Mesendoderm (in vitro differentiated cells): ENCODE results near the gene ACR.
"Not testable (repeated sequence)": the region's sequence is repeated elsewhere in the genome, so short reads cannot be mapped to it uniquely, and the experiment has no call there.

Experiments
- DNase-seq: peaks from one replicate; pipeline ENCODE4 v3.0.0; 2013
- H2AK5ac ChIP-seq: 2 replicates; pipeline ENCODE4 v1.6.1; 2013; ENCODE audit warnings: low read length, inconsistent platforms
- H2BK120ac ChIP-seq: 2 replicates; pipeline ENCODE4 v1.6.1; 2013; ENCODE audit warnings: low read depth, mild to moderate bottlenecking, low read length, moderate library complexity, mixed read lengths
- H2BK15ac ChIP-seq: replicated peaks from 2 replicates; pipeline ENCODE4 v1.6.1; 2013; ENCODE audit warnings: low read depth, mild to moderate bottlenecking, moderate library complexity
- H2BK5ac ChIP-seq: 2 replicates; pipeline ENCODE4 v1.6.1; 2013; ENCODE audit warnings: low read length, inconsistent platforms
- H3K18ac ChIP-seq: 2 replicates; pipeline ENCODE4 v1.6.1; 2013; ENCODE audit warnings: mild to moderate bottlenecking, low read length, mixed read lengths
- H3K23ac ChIP-seq: one replicate; pipeline ENCODE4 v1.6.1; 2013; ENCODE audit warnings: low read length
- H3K27ac ChIP-seq: 2 replicates; pipeline ENCODE4 v1.5.1; 2013; ENCODE audit warnings: low read depth, mild to moderate bottlenecking, inconsistent platforms, low read length, moderate library complexity
- H3K27me3 ChIP-seq: 2 replicates; pipeline ENCODE4 v1.6.1; 2013; ENCODE audit warnings: low read length, control low read depth, mild to moderate bottlenecking, inconsistent platforms; ENCODE audit not compliant: insufficient read depth, poor library complexity
- H3K36me3 ChIP-seq: 2 replicates; pipeline ENCODE4 v1.6.1; 2013; ENCODE audit warnings: low read length, inconsistent platforms; ENCODE audit not compliant: control insufficient read depth, insufficient read depth
- H3K4ac ChIP-seq: one replicate; pipeline ENCODE4 v1.6.1; 2013; ENCODE audit warnings: low read depth, mild to moderate bottlenecking, low read length, moderate library complexity
- H3K4me1 ChIP-seq: 2 replicates; pipeline ENCODE4 v1.6.1; 2013; ENCODE audit warnings: low read depth, low read length, inconsistent platforms; ENCODE audit not compliant: control insufficient read depth
- H3K4me2 ChIP-seq: 2 replicates; pipeline ENCODE4 v1.6.1; 2013; ENCODE audit warnings: low read length
- H3K4me3 ChIP-seq: 2 replicates; pipeline ENCODE4 v1.5.1; 2013; ENCODE audit warnings: mild to moderate bottlenecking, low read length
- H3K56ac ChIP-seq: one replicate; pipeline ENCODE4 v1.6.1; 2013; ENCODE audit warnings: low read length
- H3K79me1 ChIP-seq: 2 replicates; pipeline ENCODE4 v1.6.1; 2013; ENCODE audit warnings: low read length, inconsistent platforms
- H3K79me2 ChIP-seq: 2 replicates; pipeline ENCODE4 v1.6.1; 2013; ENCODE audit warnings: mild to moderate bottlenecking, low read length; ENCODE audit not compliant: control insufficient read depth, insufficient read depth
- H3K9ac ChIP-seq: 2 replicates; pipeline ENCODE4 v1.6.1; 2013; ENCODE audit warnings: low read length, inconsistent platforms
- H4K5ac ChIP-seq: one replicate; pipeline ENCODE4 v1.6.1; 2013; ENCODE audit warnings: low read length
- H4K8ac ChIP-seq: one replicate; pipeline ENCODE4 v1.6.1; 2013; ENCODE audit warnings: low read depth, mild to moderate bottlenecking, control low read depth, low read length, moderate library complexity
- WGBS: extraction: QIAGEN DNeasy Blood & Tissue Kit; methylation state at CpG from one replicate; pipeline ENCODE4 v1.1.7; 2013; ENCODE audit warnings: low lambda C conversion rate, missing lambda C conversion rate; ENCODE audit not compliant: insufficient coverage; ENCODE audit errors: extremely low coverage; 5-methylcytosine and 5-hydroxymethylcytosine counted together

ACR gene

GRCh38 chr22:50780244-50780643 is 42.2 kb downstream of the ACR start:
- not testable (repeated sequence) for H3K4ac ChIP-seq, DNase-seq, H3K27me3 ChIP-seq, H3K4me3 ChIP-seq, H2BK5ac ChIP-seq, H2BK15ac ChIP-seq, H3K4me1 ChIP-seq, H2BK120ac ChIP-seq, H4K5ac ChIP-seq, H4K8ac ChIP-seq, H3K27ac ChIP-seq, H3K23ac ChIP-seq, H3K9ac ChIP-seq, H3K79me1 ChIP-seq, H3K18ac ChIP-seq, H3K4me2 ChIP-seq, H2AK5ac ChIP-seq, H3K36me3 ChIP-seq, H3K79me2 ChIP-seq, H3K56ac ChIP-seq
- no CpG with 5 or more reads among the region's 4 CpGs for WGBS

GRCh38 chr22:50782253-50782652 is 44.2 kb downstream of the ACR start:
- not testable (repeated sequence) for H2AK5ac ChIP-seq, H4K8ac ChIP-seq, H3K56ac ChIP-seq, H3K9ac ChIP-seq, H3K79me1 ChIP-seq, H3K4ac ChIP-seq, H3K27ac ChIP-seq, H3K4me1 ChIP-seq, H3K79me2 ChIP-seq, H2BK5ac ChIP-seq, H4K5ac ChIP-seq, H3K36me3 ChIP-seq, H3K4me3 ChIP-seq, H2BK120ac ChIP-seq, H3K27me3 ChIP-seq, H3K18ac ChIP-seq, DNase-seq, H3K4me2 ChIP-seq, H3K23ac ChIP-seq, H2BK15ac ChIP-seq
- WGBS, result no CpG with 5 or more reads among the region's 3 CpGs

- H4K8ac ChIP-seq, H3K79me1 ChIP-seq, H4K5ac ChIP-seq, H3K79me2 ChIP-seq, H2AK5ac ChIP-seq, H2BK120ac ChIP-seq, H3K27me3 ChIP-seq, H2BK15ac ChIP-seq, H3K4me1 ChIP-seq, H3K4ac ChIP-seq, H3K27ac ChIP-seq, H2BK5ac ChIP-seq, H3K18ac ChIP-seq, H3K36me3 ChIP-seq, H3K23ac ChIP-seq: not testable (repeated sequence)
- peak; percentile 92 for DNase-seq
- H3K9ac ChIP-seq, result peak within 1 kb of the TSS; percentile 63
- WGBS, result no CpG with 5 or more reads among the region's 77 CpGs
- peak within 1 kb of the TSS; percentile 27 for H3K4me2 ChIP-seq
- H3K4me3 ChIP-seq, result peak within 1 kb of the TSS; percentile 28
- H3K56ac ChIP-seq, result peak within 1 kb of the TSS; percentile 60
These were observed 45.3 kb downstream of the ACR start, which contains the start of gene RABL2B for GRCh38 chr22:50783033-50783879. TSS of gene RABL2B (minus strand) at chr22:50783636. CDS start at chr22:50782294, 1,342 bp downstream.

- H3K79me1 ChIP-seq, H4K8ac ChIP-seq, H3K4me1 ChIP-seq, H3K4me3 ChIP-seq, H3K18ac ChIP-seq, H3K36me3 ChIP-seq, H3K79me2 ChIP-seq, H2BK5ac ChIP-seq, H2BK15ac ChIP-seq, H4K5ac ChIP-seq, H2BK120ac ChIP-seq, H2AK5ac ChIP-seq, H3K4ac ChIP-seq, H3K27me3 ChIP-seq, DNase-seq, H3K27ac ChIP-seq, H3K23ac ChIP-seq: not testable (repeated sequence)
- Histone ChIP-seq H3K4me2 (peak overlapping the region; percentile 27), H3K56ac (peak overlapping the region; percentile 60), H3K9ac (peak overlapping the region; percentile 47)
- WGBS, result no CpG with 5 or more reads among the region's 16 CpGs
These were observed 45.9 kb downstream of the ACR start for GRCh38 chr22:50783880-50784276.

- H2AK5ac ChIP-seq, H3K79me2 ChIP-seq, H3K36me3 ChIP-seq, H3K27me3 ChIP-seq, H3K23ac ChIP-seq, H3K4me3 ChIP-seq, H3K79me1 ChIP-seq, H4K8ac ChIP-seq, H2BK120ac ChIP-seq, H3K9ac ChIP-seq, H2BK15ac ChIP-seq, H3K18ac ChIP-seq, H3K4me2 ChIP-seq, H3K56ac ChIP-seq, H3K4ac ChIP-seq, H3K4me1 ChIP-seq, H4K5ac ChIP-seq, H3K27ac ChIP-seq, DNase-seq, H2BK5ac ChIP-seq: not testable (repeated sequence)
- no CpG with 5 or more reads among the region's 5 CpGs for WGBS
These were observed 47.3 kb downstream of the ACR start for GRCh38 chr22:50785289-50785688.

GRCh38 chr22:50786936-50787335 is 48.9 kb downstream of the ACR start:
- H3K18ac ChIP-seq, H3K4ac ChIP-seq, H3K79me2 ChIP-seq, H3K79me1 ChIP-seq, H3K27me3 ChIP-seq, H3K4me2 ChIP-seq, H3K56ac ChIP-seq, H3K4me1 ChIP-seq, H2BK5ac ChIP-seq, H3K9ac ChIP-seq, H3K4me3 ChIP-seq, H2BK15ac ChIP-seq, H2AK5ac ChIP-seq, H4K5ac ChIP-seq, H3K27ac ChIP-seq, H3K23ac ChIP-seq, H2BK120ac ChIP-seq, DNase-seq, H4K8ac ChIP-seq, H3K36me3 ChIP-seq: not testable (repeated sequence)
- no CpG with 5 or more reads among the region's 5 CpGs for WGBS
